H1 (cell line): ENCODE results near the gene TNPO2. TPM values are rescaled to one million over a fixed set of nuclear protein-coding genes. Genes with fewer than 3 reads are reported as not detected.

ENCODE experiments used
- CTCF ChIA-PET: fragments of 300-600 bp; sonication (Branson Sonifier 250); formaldehyde crosslinking; loops from one replicate; lab custom pipeline; 2021; ENCODE audit not compliant: partially characterized antibody; lab: Charles Lee
- POLR2A ChIA-PET: fragments of 300-600 bp; sonication (Branson Sonifier 250); formaldehyde crosslinking; loops from one replicate; lab custom pipeline; 2021; ENCODE audit warnings: inconsistent platforms; ENCODE audit not compliant: partially characterized antibody; lab: Charles Lee
- DNase-seq, 2 experiments: peaks; one replicate each; pipeline versions ENCODE4 v3.0.0 to v3.0.0-alpha.2; 2010 to 2022; ENCODE audit warnings: low spot score in 2 of 2, low read depth in 1 of 2, mixed read lengths in 1 of 2
- FAIRE-seq: peaks from 2 replicates; lab custom pipeline; 2011; peaks lifted over from hg19 to GRCh38; lab: Jason Lieb, UNC
- H2AFZ ChIP-seq: 2 replicates; pipeline ENCODE4 v1.8.1; 2012; ENCODE audit warnings: low read length, inconsistent platforms
- H2AK5ac ChIP-seq: 2 replicates; pipeline ENCODE4 v1.6.1; 2013; ENCODE audit warnings: low read depth, low read length
- H2BK120ac ChIP-seq: replicated peaks from 2 replicates; pipeline ENCODE3; 2013; ENCODE audit warnings: low read depth, low read length, inconsistent platforms
- H2BK12ac ChIP-seq: 2 replicates; pipeline ENCODE4 v1.6.1; 2013; ENCODE audit warnings: low read depth, low read length
- H2BK15ac ChIP-seq: 2 replicates; pipeline ENCODE4 v1.6.1; 2013; ENCODE audit warnings: low read length
- H2BK20ac ChIP-seq: 2 replicates; pipeline ENCODE4 v1.6.1; 2013; ENCODE audit warnings: low read length
- H2BK5ac ChIP-seq: 2 replicates; pipeline ENCODE4 v1.6.1; 2013; ENCODE audit warnings: low read depth, low read length
- H3K14ac ChIP-seq: 2 replicates; pipeline ENCODE4 v1.6.1; 2013; ENCODE audit warnings: inconsistent platforms; ENCODE audit not compliant: insufficient read length
- H3K18ac ChIP-seq: 2 replicates; pipeline ENCODE4 v1.6.1; 2013; ENCODE audit warnings: low read length; ENCODE audit errors: extremely low read depth
- H3K23ac ChIP-seq: 2 replicates; pipeline ENCODE4 v1.6.1; 2013; ENCODE audit warnings: inconsistent platforms; ENCODE audit not compliant: insufficient read length
- H3K23me2 ChIP-seq: 2 replicates; pipeline ENCODE4 v1.6.1; 2013; ENCODE audit warnings: low read depth, low read length
- H3K27ac ChIP-seq: 2 replicates; pipeline ENCODE4 v1.6.1; 2011; ENCODE audit warnings: low read depth, low read length, inconsistent platforms
- H3K27me3 ChIP-seq, 4 experiments: replicated peaks in 1 of 4; 1 replicate in 1 of 4; 2 replicates in 3 of 4; pipeline versions ENCODE4 v1.6.1 to v1.8.1; 2011 to 2013; ENCODE audit warnings: low read length in 3 of 4, mild to moderate bottlenecking in 3 of 4, inconsistent platforms in 2 of 4, mixed read lengths in 2 of 4, moderate library complexity in 1 of 4; ENCODE audit not compliant: control insufficient read depth in 3 of 4, insufficient read depth in 3 of 4; ENCODE audit errors: extremely low read depth in 1 of 4
- H3K36me3 ChIP-seq, 4 experiments: 2 replicates each; pipeline versions ENCODE4 v1.6.1 to v1.8.1; 2011 to 2013; ENCODE audit warnings: mild to moderate bottlenecking in 4 of 4, low read length in 3 of 4, moderate library complexity in 2 of 4, control low read depth in 1 of 4, inconsistent platforms in 1 of 4; ENCODE audit not compliant: insufficient read depth in 4 of 4, control insufficient read depth in 2 of 4
- H3K4ac ChIP-seq: replicated peaks from 2 replicates; pipeline ENCODE3; 2013; ENCODE audit warnings: low read length, low read depth, mixed read lengths, inconsistent platforms; ENCODE audit not compliant: insufficient read length
- H3K4me1 ChIP-seq, 4 experiments: replicated peaks in 1 of 4; 1 replicate in 1 of 4; 2 replicates in 3 of 4; pipeline versions ENCODE4 v1.6.1 to v1.8.1; 2011 to 2013; ENCODE audit warnings: low read length in 3 of 4, inconsistent platforms in 2 of 4, mixed read lengths in 1 of 4; ENCODE audit not compliant: insufficient read depth in 4 of 4, control insufficient read depth in 3 of 4
- H3K4me2 ChIP-seq, 2 experiments: 2 replicates each; pipeline versions ENCODE4 v1.6.1 to v1.8.1; 2011 to 2013; ENCODE audit warnings: low read depth in 2 of 2, low read length in 2 of 2, control low read depth in 1 of 2, inconsistent platforms in 1 of 2, mild to moderate bottlenecking in 1 of 2; ENCODE audit not compliant: insufficient read depth in 1 of 2
- H3K4me3 ChIP-seq, 4 experiments: fragments of 200-600, 300-600 bp in 1 of 4; sonication (generic), shearing (Covaris generic), sonication (Bioruptor Twin) in 1 of 4; 2 replicates each; pipeline versions ENCODE4 v1.5.1 to v1.8.1; 2011 to 2016; ENCODE audit warnings: low read length in 4 of 4, low read depth in 3 of 4, control low read depth in 2 of 4, inconsistent platforms in 2 of 4, mild to moderate bottlenecking in 2 of 4, mixed read lengths in 1 of 4, moderate library complexity in 1 of 4; ENCODE audit not compliant: insufficient read depth in 2 of 4; ENCODE audit errors: extremely low read depth in 1 of 4
- H3K56ac ChIP-seq: replicated peaks from 2 replicates; pipeline ENCODE3; 2013; ENCODE audit warnings: low read depth, mild to moderate bottlenecking, mixed read lengths, low read length, inconsistent platforms; ENCODE audit not compliant: insufficient read length
- H3K79me1 ChIP-seq: 2 replicates; pipeline ENCODE4 v1.6.1; 2013; ENCODE audit warnings: low read depth, low read length, control low read depth
- H3K79me2 ChIP-seq, 2 experiments: 2 replicates each; pipeline versions ENCODE4 v1.6.1 to v1.8.1; 2012 to 2013; ENCODE audit warnings: low read length in 2 of 2, mild to moderate bottlenecking in 2 of 2, inconsistent platforms in 1 of 2; ENCODE audit not compliant: insufficient read depth in 2 of 2, control insufficient read depth in 1 of 2
- H3K9ac ChIP-seq, 4 experiments: replicated peaks in 1 of 4; 1 replicate in 1 of 4; 2 replicates in 3 of 4; pipeline versions ENCODE4 v1.6.1 to v1.8.1; 2011 to 2013; ENCODE audit warnings: low read depth in 3 of 4, low read length in 3 of 4, control low read depth in 2 of 4, mild to moderate bottlenecking in 2 of 4, moderate library complexity in 2 of 4, inconsistent platforms in 1 of 4; ENCODE audit errors: extremely low read depth in 1 of 4
- H3K9me3 ChIP-seq, 2 experiments: 2 replicates each; pipeline versions ENCODE4 v1.6.1 to v1.8.1; 2012 to 2013; ENCODE audit warnings: mild to moderate bottlenecking in 2 of 2, moderate library complexity in 2 of 2, control low read depth in 1 of 2, inconsistent platforms in 1 of 2, low read depth in 1 of 2, low read length in 1 of 2, mixed read lengths in 1 of 2; ENCODE audit not compliant: insufficient read depth in 2 of 2
- H4K20me1 ChIP-seq, 2 experiments: replicated peaks in 1 of 2; 2 replicates each; pipeline versions ENCODE3 to v1.8.1; 2011 to 2013; ENCODE audit warnings: inconsistent platforms in 2 of 2, low read length in 2 of 2, mild to moderate bottlenecking in 1 of 2; ENCODE audit not compliant: insufficient read depth in 2 of 2, control insufficient read depth in 1 of 2
- H4K5ac ChIP-seq: 2 replicates; pipeline ENCODE4 v1.6.1; 2013; ENCODE audit warnings: low read length, low read depth, mixed read lengths, inconsistent platforms; ENCODE audit not compliant: insufficient read length
- H4K8ac ChIP-seq: 2 replicates; pipeline ENCODE4 v1.8.0; 2013; ENCODE audit warnings: mild to moderate bottlenecking, moderate library complexity, low read length, inconsistent platforms; ENCODE audit not compliant: insufficient read depth; ENCODE audit errors: extremely low read depth
- H4K91ac ChIP-seq: replicated peaks from 2 replicates; pipeline ENCODE3; 2013; ENCODE audit warnings: low read length, mixed read lengths, inconsistent platforms; ENCODE audit not compliant: insufficient read length
- BCL11A ChIP-seq, 2 experiments: IDR thresholded peaks; one replicate each; pipeline ENCODE4 v1.6.1; 2011; ENCODE audit warnings: low read depth in 2 of 2, low read length in 2 of 2, mild to moderate bottlenecking in 2 of 2
- BRCA1 ChIP-seq: IDR thresholded peaks from 2 replicates; pipeline ENCODE4 v1.6.1; 2012; ENCODE audit warnings: low read depth, low read length, improper control_type of control experiment
- EGR1 ChIP-seq: IDR thresholded peaks from 2 replicates; pipeline ENCODE4 v1.6.1; 2011; ENCODE audit warnings: low read depth, low read length, borderline replicate concordance
- EZH2 ChIP-seq: fragments of 200-600 bp; sonication (generic); IDR thresholded peaks from 2 replicates; pipeline ENCODE4 v1.7.1; 2012; ENCODE audit warnings: low read depth, mild to moderate bottlenecking, moderate library complexity, low read length, inconsistent platforms; ENCODE audit not compliant: severe bottlenecking
- HDAC6 ChIP-seq: IDR thresholded peaks from one replicate; pipeline ENCODE4 v1.7.1; 2012; ENCODE audit warnings: low read depth, mild to moderate bottlenecking, inconsistent platforms, low read length, moderate library complexity
- KDM1A ChIP-seq: fragments of 200-600, 300-600 bp; sonication (generic); IDR thresholded peaks from 2 replicates; pipeline ENCODE4 v1.7.1; 2016; ENCODE audit warnings: mild to moderate bottlenecking, low read length, borderline replicate concordance
- KDM5A ChIP-seq: fragments of 200-600 bp; IDR thresholded peaks from 2 replicates; pipeline ENCODE4 v1.7.1; 2012; ENCODE audit warnings: mild to moderate bottlenecking, low read length, inconsistent platforms, mixed read lengths
- NANOG ChIP-seq: IDR thresholded peaks from 2 replicates; pipeline ENCODE4 v1.6.1; 2011; ENCODE audit warnings: low read length, low read depth, mild to moderate bottlenecking, inconsistent platforms; ENCODE audit not compliant: insufficient read depth, poor library complexity, severe bottlenecking
- PHF8 ChIP-seq: fragments of 200-600 bp; sonication (generic); conservative IDR thresholded peaks from 2 replicates; pipeline ENCODE4 v1.7.1; 2012; ENCODE audit warnings: low read depth, mild to moderate bottlenecking, inconsistent platforms, low read length, moderate library complexity
- SIRT6 ChIP-seq: IDR thresholded peaks from one replicate; pipeline ENCODE4 v1.7.1; 2012; ENCODE audit warnings: low read length, inconsistent platforms
- TBP ChIP-seq: IDR thresholded peaks from 2 replicates; pipeline ENCODE4 v1.6.1; 2011; ENCODE audit warnings: low read depth, low read length, improper control_type of control experiment
- ZNF274 ChIP-seq: IDR thresholded peaks from 2 replicates; pipeline ENCODE4 v1.7.0; 2012; ENCODE audit warnings: low read length, borderline replicate concordance; ENCODE audit errors: extremely low read depth
- WGBS, 2 experiments: shearing (Covaris generic) in 1 of 2; methylation state at CpG; one replicate each; pipeline versions ENCODE4 v1.1.6 to v1.1.7; 2013 to 2015; ENCODE audit warnings: low lambda C conversion rate in 2 of 2, mixed read lengths in 2 of 2, inconsistent platforms in 1 of 2, low coverage in 1 of 2, missing lambda C conversion rate in 1 of 2; ENCODE audit not compliant: insufficient replicate concordance in 2 of 2, insufficient coverage in 1 of 2, insufficient read length in 1 of 2; ENCODE audit errors: extremely low coverage in 1 of 2, missing lambda C conversion rate in 1 of 2; 5-methylcytosine and 5-hydroxymethylcytosine counted together
- polyA plus RNA-seq, 7 experiments: library from polyadenylated mRNA; depleted of rRNA in 3 of 7; stranded (reverse) in 5 of 7; unstranded in 2 of 7; fragments of >200 nt in 5 of 7; fragments of 200-250 nt in 2 of 7; gene quantifications; 1 replicate in 5 of 7; 2 replicates in 1 of 7; 4 replicates in 1 of 7; pipeline versions ENCODE4 v1.2.1 to v1.2.3, GENCODE V29; 2011 to 2013; ENCODE audit warnings: missing spikeins in 2 of 7, mixed read lengths in 2 of 7
- total RNA-seq: library from RNA; stranded (reverse); fragmentation: NEBNext Ultra II Directional; extraction: Animal tissue kit (Norgen Biotek cat#: 25700); gene quantifications from 2 replicates; pipeline ENCODE4 v1.2.1, GENCODE V29; 2021

TNPO2 gene
- total and polyA plus RNA-seq, 2 of the 8 experiments (the other 6 are each of a cell fraction or from before 2014, with no cell fraction given): 112 to 121 TPM

DNA sequence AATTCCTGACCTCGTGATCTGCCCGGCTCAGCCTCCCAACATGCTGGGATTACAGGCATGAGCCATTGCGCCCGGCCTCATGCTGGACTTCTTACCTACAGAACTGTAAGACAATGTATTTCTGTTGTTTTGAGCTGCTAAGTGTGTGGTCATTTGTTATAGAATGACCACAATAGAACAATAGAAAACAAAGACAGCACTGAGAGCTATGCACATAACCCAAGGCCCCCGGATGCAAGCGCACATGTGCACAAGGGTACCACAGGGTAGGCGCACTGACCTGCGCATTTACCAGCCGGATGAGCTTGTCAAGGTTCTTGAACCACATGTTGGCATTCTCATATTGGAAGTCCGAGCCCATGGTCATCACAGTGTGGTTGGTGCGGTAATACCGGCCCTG is 62.8 kb downstream of the TNPO2 start:
- no peak overlapping the region for H3K56ac ChIP-seq
- H4K5ac ChIP-seq: no peak overlapping the region
- no peak for DNase-seq
- H4K91ac ChIP-seq: no peak overlapping the region
- no peak overlapping the region for H3K4ac ChIP-seq
- WGBS, 2 experiments: 84% methylated on average over 12 of the region's 12 CpGs; no CpG with 5 or more reads in 1 of the 2 experiments
- no peak overlapping the region for H3K4me3 ChIP-seq
- POLR2A ChIA-PET: interaction anchor here (1.4 kb wide), 1 partner anchor 16 kb away, joined by 7 read pairs; no protein-coding TSS in a partner anchor
- H3K14ac ChIP-seq: no peak overlapping the region
- peaks cover 0 to 2% of the 10 kb centered on the region in 2 experiments for H4K20me1 ChIP-seq
- H3K27me3 ChIP-seq: no peaks in the 10 kb centered on the region; a peak in 1 of 7 replicates
- H3K4me2 ChIP-seq: no peak overlapping the region
- H3K9me3 ChIP-seq: no peaks in the 10 kb centered on the region
- no peak overlapping the region for H2BK12ac ChIP-seq
- no peak for FAIRE-seq
- no peaks in the 10 kb centered on the region for H3K79me2 ChIP-seq
- H3K36me3 ChIP-seq: peaks cover 6 to 20% (median 8%) of the 10 kb centered on the region in 4 experiments; a peak in 6 of 8 replicates
- H3K27ac ChIP-seq: no peak overlapping the region
- H3K23ac ChIP-seq: no peak overlapping the region
- no peak overlapping the region for H2AK5ac ChIP-seq
- H3K18ac ChIP-seq: no peak overlapping the region
- H2BK5ac ChIP-seq: no peak overlapping the region
- H3K79me1 ChIP-seq: peaks cover 4% of the 10 kb centered on the region; the same call in 1 of the 2 replicates
- CTCF ChIA-PET: interaction anchor here (0.8 to 3.3 kb wide), 8 partner anchors 9 to 97 kb away, joined by 3 to 13 read pairs (median 3); partner anchors contain the start of genes ZNF490 and ZNF791
- H4K8ac ChIP-seq: no peak overlapping the region
- no peak overlapping the region for H3K9ac ChIP-seq
- no peak overlapping the region for H2BK120ac ChIP-seq
- peaks cover 1% of the 10 kb centered on the region; the same call in 1 of the 2 replicates for H3K23me2 ChIP-seq
- H3K4me1 ChIP-seq: peaks cover under 1 to 14% (median 8%) of the 10 kb centered on the region in 4 experiments; a peak in 6 of 7 replicates
- no peak overlapping the region for H2BK20ac ChIP-seq
- no peak overlapping the region for H2AFZ ChIP-seq
- no peak overlapping the region for H2BK15ac ChIP-seq
- no peak for TF ChIP-seq SIRT6
- no peak for TF ChIP-seq KDM5A
- TF ChIP-seq ZNF274: no peak
- no peak for TF ChIP-seq NANOG
- TF ChIP-seq TBP: no peak
- no peak for TF ChIP-seq PHF8
- TF ChIP-seq BCL11A (IDR thresholded peaks at IDR 0.05; ENCODE audit: low read depth in 2 of 2, low read length in 2 of 2): no peak
- no peak for TF ChIP-seq HDAC6
- TF ChIP-seq EZH2: no peak
- no peak for TF ChIP-seq EGR1
- TF ChIP-seq BRCA1: no peak
- no peak for TF ChIP-seq KDM1A
